Upper lobe of right lung (tissue), 1 donor: ENCODE data around the gene KDM2B. TPM values are rescaled to one million over a fixed set of nuclear protein-coding genes. Genes with fewer than 3 reads are reported as not detected.

Experiments used
- ATAC-seq: fragments of 200-7000 bp; cut with Tn5 transposase; one replicate; pipeline ENCODE4 v1.9.1; 2020; ENCODE audit warnings: mild to moderate bottlenecking, moderate library complexity
- DNase-seq: peaks from one replicate; pipeline ENCODE4 v3.0.0-alpha.2; 2020
- H3K27ac ChIP-seq: fragments of 200-600 bp; one replicate; pipeline ENCODE4 v1.8.0; 2022
- H3K27me3 ChIP-seq: fragments of 200-600 bp; one replicate; pipeline ENCODE4 v1.8.0; 2022; ENCODE audit warnings: mild to moderate bottlenecking
- H3K36me3 ChIP-seq: fragments of 200-600 bp; one replicate; pipeline ENCODE4 v1.8.0; 2022
- H3K4me1 ChIP-seq: fragments of 200-600 bp; one replicate; pipeline ENCODE4 v1.8.0; 2022
- H3K4me3 ChIP-seq: fragments of 200-600 bp; one replicate; pipeline ENCODE4 v1.8.0; 2022; ENCODE audit warnings: mild to moderate bottlenecking
- H3K9me3 ChIP-seq: fragments of 200-600 bp; one replicate; pipeline ENCODE4 v1.8.0; 2022
- CTCF ChIP-seq: fragments of 200-600 bp; IDR thresholded peaks from one replicate; pipeline ENCODE4 v1.8.0; 2022; ENCODE audit warnings: antibody characterized with exemption
- intact Hi-C: fragments of 100-400 bp; cut with DNase I; formaldehyde crosslinking; loops from one replicate; pipeline ENCODE4 v1.11.0; 2022
- total RNA-seq: library from RNA; stranded (reverse); fragmentation: NEBNext Ultra II Directional; extraction: Animal tissue kit (Norgen Biotek cat#: 25700); gene quantifications from one replicate; pipeline ENCODE4 v1.2.1, GENCODE V29; 2021
- donor health status: DM: no; HTN: yes; CAD: no; lungs with severe emphysema.

Gene KDM2B
- total RNA-seq, 1 donor from 2014 or later, result 35.4 TPM

- Histone ChIP-seq H3K36me3 (peaks cover 96% of the 10 kb centered on the region), H3K4me1 (no peaks in the 10 kb centered on the region), H3K4me3 (no peak overlapping the region), H3K27me3 (no peaks in the 10 kb centered on the region), H3K27ac (no peak overlapping the region), H3K9me3 (no peaks in the 10 kb centered on the region)
- DNase-seq, result no peak
- no peak for TF ChIP-seq CTCF
- intact Hi-C loops, result no loop called here
- ATAC-seq, result no peak
Observed at GRCh38 chr12:121427556-121428050, 153.2 kb downstream of the KDM2B start.

GRCh38 chr12:121424624-121424975 is 156.2 kb downstream of the KDM2B start:
- Histone ChIP-seq H3K4me1 (no peaks in the 10 kb centered on the region), H3K27me3 (no peaks in the 10 kb centered on the region), H3K4me3 (no peak overlapping the region), H3K9me3 (no peaks in the 10 kb centered on the region), H3K36me3 (peaks cover 91% of the 10 kb centered on the region), H3K27ac (no peak overlapping the region)
- no peak for TF ChIP-seq CTCF
- no peak for DNase-seq
- intact Hi-C loops, result no loop called here
- ATAC-seq, result no peak

DNA sequence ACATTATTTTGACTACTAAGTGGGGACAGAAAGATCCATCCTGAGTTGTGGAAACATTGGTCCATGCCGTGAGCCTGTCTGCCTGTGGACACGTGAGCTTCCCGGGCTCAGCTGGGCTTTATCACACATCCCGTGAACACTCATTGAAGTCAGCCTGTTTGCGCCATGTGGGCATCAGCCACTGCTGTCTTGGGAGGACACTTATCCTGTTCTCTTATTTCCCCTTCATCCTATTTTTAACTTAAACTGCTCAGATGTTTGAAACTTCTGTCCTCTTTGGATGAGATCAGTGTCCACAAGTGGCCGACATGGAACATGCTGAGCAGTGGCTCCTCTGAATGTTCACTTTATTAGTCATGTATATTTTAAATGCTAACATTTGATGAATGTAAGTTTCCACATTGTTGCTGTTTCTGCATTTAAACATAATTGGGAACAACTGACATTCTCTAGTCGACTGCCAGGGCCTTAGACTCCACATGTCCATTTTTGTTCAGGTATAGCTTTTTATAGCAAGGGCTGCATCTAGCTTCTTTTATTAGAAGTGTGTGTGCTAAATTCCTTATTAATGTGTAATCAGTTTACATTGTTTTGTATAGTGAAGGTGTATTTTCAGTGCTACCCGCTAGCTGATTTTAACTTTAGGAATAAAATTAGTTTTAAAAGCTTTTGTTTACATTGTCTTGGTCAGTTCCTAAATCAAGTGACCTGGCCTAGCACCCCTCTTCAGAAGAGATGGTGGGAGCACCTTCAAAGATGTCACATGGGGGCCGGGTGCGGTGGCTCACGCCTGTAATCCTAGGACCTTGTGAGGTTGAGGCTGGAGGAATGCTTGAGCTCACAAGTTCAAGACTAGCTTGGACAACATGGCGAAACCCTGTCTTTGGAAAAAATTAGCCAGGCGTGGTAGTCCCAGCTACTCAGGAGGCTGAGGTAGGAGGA is 156.9 kb downstream of the KDM2B start:
- no peak for DNase-seq
- no peak overlapping the region for H3K27ac ChIP-seq
- intact Hi-C loops, result no loop called here

DNA sequence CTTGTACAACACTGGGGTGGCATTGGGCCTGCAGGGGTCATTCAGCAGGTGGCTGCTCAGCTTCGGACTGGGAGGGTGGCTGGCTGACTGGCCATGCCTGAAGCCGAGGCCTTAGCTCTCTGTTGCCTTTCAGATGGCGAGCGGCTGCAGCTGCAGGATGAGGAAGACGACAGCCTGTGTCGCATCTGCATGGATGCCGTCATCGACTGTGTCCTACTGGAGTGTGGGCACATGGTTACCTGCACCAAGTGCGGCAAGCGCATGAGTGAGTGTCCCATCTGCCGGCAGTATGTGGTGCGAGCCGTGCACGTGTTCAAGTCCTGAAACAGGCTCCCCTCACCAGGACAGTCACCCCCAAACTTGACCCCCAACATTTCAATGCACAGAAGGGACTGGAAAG is 157.6 kb downstream of the KDM2B start:
- H3K4me3 ChIP-seq, result no peak overlapping the region
- no peaks in the 10 kb centered on the region for H3K27me3 ChIP-seq
- H3K36me3 ChIP-seq, result peaks cover 91% of the 10 kb centered on the region
- no peaks in the 10 kb centered on the region for H3K9me3 ChIP-seq
- DNase-seq, result no peak
- H3K4me1 ChIP-seq, result no peaks in the 10 kb centered on the region
- no peak overlapping the region for H3K27ac ChIP-seq
- no peak for TF ChIP-seq CTCF
- intact Hi-C loops, result no loop called here
- no peak for ATAC-seq

More for the DNA sequence above, 156.9 kb downstream of the KDM2B start:
- Histone ChIP-seq H3K4me1 (no peaks in the 10 kb centered on the region), H3K27me3 (no peaks in the 10 kb centered on the region), H3K4me3 (no peak overlapping the region), H3K36me3 (peaks cover 91% of the 10 kb centered on the region), H3K9me3 (no peaks in the 10 kb centered on the region)
- TF ChIP-seq CTCF, result no peak
- no peak for ATAC-seq

- Histone ChIP-seq H3K36me3 (peaks cover 85% of the 10 kb centered on the region), H3K4me3 (no peak overlapping the region), H3K4me1 (no peaks in the 10 kb centered on the region), H3K9me3 (no peaks in the 10 kb centered on the region), H3K27ac (no peak overlapping the region), H3K27me3 (no peaks in the 10 kb centered on the region)
- DNase-seq (no peak), ATAC-seq (no peak)
- no peak for TF ChIP-seq CTCF
- intact Hi-C loops, result no loop called here
Observed at GRCh38 chr12:121420109-121420508, 160.7 kb downstream of the KDM2B start.
